HT-29 (cell line): ENCODE data around the gene BZW2. TPM values are rescaled to one million over a fixed set of nuclear protein-coding genes. Genes with fewer than 3 reads are reported as not detected.

Experiments
- DNase-seq: peaks from one replicate; pipeline ENCODE4 v3.0.0-alpha.2; 2015; ENCODE audit warnings: low spot score
- total RNA-seq: library from RNA; depleted of rRNA; stranded (reverse); fragments of >200 nt; shearing (Covaris generic); gene quantifications from 2 replicates; pipeline ENCODE4 v1.2.3, GENCODE V29; 2014; rRNA removed

Gene BZW2
- 110 and 115 TPM in 2 replicates for total RNA-seq

DNA sequence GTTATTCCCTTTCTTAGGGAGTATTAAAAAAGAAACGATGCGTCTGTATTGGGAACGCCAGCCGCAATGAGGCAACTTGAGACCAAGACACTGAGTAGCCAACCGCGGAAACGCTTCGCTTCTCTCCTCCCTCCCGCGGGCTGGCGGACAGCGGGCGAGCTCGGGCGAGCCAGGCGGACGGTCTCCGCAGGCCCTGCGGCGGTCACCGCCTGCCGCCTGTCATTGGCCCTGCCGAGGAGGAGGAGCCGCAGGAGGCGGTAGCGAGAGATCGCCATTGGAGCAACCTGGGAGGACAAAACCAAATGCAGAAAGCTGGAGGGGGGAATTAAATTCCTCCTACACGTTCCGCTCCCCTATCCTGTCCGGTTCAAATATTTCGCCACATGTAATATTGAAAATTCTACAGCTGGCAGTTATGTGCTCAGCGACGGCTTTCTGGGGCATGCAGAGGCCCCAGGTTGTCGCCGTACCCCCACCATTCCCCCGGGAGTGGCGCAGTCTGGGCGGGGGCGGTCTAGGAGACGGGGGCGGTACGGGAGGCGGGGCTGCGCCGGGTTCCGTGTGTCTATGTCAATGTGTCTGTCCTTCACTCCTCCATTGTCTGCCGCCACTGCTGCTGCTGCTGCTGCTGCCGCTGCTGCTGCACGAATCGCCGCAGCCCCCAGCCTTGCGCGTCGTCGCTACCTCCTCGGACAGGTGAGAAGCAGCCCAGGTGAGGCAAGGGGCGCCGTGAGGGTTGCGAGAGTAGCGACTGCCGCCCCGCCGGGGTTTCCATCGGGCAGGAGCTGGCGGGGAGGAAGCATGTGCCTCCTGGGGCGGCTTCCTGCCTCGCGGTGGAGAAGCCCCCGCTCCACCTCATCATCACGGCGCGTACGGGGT lies at the start of gene BZW2, which contains the start of gene ANKMY2:
Gene BZW2 (plus strand): TSS at position 589 of the 879 bp plus-strand sequence. CDS start 19,263 bp downstream, outside the sequence.
Gene ANKMY2 (minus strand): TSS at position 162 of the 879 bp plus-strand sequence. CDS start 181 bp downstream, outside the sequence.
- peak; percentile 96 for DNase-seq

DNA sequence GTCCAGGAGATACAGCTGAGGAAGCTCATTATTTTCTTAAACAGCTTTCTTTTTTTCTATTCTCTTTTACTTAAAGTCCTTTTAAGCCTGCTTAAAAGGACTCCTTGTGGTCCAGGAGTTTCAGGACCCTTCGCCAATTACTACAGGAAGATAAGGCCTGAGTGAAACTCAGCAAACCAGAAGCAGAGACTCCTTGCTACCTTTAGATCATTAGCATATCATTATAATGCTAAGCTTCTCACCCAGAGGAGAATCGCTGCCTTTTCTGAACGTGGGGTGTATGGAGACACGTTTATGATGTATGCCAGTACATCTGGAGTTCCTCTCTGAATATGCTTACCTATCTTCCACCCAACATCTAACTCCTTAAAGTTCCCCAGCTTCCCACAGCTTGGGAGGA lies 48.0 kb upstream of the BZW2 start:
- DNase-seq, result no peak

DNA sequence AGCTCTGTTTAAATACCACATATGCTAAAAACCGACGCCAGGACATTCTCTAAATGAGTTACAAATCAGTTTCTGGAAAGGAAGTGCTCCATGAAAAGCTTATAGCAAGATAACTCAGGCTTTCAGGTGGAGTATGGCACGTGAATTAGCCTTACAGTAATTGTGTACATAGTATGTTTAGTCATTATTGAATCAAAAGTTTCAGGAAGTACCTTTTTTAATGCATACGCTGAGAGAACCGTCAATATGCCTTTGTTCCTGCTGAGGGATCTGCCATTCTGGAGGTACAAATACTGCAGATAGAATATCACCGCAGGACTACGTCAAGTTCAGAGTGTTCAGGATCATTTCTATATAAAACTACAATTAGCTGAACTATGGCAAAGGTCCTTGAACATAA lies 46.1 kb upstream of the BZW2 start:
- DNase-seq, result no peak

DNA sequence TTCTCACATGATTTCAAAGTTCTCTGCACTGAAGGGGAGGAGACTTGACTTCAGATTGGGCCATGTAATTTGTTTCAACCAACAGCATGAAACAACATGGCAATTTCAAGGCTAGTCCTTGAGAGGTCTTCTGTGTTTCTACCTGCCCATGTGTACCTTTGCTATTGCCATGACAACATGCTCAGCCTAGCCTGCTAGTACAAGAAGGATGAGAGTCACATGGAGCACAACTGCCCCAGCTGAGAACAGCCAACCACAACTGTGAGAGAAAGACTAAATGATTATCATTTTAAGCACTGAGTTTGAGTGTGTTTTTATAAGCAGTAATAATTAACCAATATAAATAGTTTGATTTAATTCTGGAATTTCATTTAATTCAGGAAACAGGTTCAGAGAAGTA lies 42.3 kb upstream of the BZW2 start:
- DNase-seq, result peak; percentile 19

DNA sequence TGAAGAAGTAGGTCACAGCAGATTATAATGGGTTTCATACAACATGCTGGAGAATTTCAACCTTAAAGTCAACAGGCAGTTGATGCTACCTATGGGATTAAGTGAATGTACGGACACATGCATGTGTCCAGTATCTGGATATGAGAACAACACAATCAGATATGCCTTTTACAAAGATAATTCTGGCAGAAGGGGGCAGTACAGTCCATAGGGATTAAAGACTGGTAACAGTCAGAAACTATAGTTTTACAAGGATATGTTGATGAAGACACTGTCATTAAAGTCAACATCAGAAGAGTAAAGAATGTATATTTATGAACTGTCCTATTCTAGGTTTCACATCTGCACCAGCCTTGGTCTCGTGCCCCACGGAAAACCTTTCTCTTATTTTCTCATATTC lies 41.9 kb upstream of the BZW2 start:
- DNase-seq, result peak; percentile 54

DNA sequence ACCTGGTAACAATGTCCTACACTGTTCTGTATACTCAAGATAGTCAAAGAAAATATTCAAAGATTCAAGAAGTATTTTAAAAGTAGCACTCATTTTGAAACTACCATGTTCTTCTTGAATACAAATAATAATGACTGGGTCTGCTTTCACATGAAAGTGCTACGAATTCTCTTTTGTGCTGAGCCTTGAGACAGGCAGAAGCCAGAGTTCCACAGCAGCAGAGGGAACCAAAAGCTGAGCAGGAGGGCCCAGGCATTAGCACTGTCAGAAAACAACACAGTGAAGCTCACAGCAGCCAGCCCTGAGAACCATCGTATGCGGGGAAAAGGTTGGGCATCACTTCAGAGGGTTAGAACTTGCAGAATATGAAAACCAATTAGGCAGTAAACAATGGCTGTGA lies 39.3 kb upstream of the BZW2 start:
- DNase-seq, result no peak

DNA sequence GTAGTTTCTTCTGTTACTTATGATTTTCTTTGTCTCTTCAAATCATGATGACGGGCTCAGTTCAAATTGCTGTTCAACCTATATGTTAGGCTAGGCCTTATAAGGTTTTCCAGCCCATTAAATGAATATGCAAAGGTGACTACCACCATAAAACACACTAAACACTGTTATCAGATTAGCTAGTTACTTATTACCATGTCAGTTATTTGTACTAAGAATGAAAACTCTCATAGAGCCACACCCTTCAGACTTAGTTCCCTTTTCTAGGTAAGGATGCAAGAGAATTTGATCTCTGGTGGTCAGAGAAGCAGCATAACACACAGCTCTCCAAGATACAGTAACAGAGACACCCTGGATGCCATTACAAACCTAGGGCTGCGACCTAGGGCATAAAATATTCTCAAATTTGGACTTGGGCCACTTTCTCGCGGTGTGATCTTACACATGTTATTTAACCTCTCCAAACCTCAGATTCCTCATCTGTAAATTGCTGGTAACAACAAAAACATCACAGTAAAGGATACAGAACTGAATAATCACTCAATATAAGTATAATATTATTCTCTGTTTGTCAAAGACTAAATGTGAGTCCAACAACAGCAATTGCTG lies 36.0 kb upstream of the BZW2 start:
- DNase-seq, result peak; percentile 59

DNA sequence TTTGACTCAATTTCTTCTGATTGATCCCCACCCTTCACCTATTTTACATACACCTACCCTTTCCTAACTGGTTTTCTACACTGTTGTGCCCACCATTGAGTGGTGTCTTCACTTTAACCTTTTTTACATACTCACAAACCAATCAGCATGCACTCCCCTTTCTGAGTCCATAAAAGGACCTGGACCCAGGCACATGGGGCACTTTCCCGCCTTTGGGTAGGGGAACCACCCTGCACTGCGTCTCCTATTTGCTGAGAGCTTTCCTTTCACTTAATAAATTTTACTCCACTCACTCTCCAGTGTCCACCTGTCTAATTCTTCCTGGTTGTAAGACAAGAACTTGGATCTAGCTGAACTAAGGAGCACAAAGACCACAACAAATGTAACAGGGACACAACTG lies 34.3 kb upstream of the BZW2 start:
- no peak for DNase-seq

DNA sequence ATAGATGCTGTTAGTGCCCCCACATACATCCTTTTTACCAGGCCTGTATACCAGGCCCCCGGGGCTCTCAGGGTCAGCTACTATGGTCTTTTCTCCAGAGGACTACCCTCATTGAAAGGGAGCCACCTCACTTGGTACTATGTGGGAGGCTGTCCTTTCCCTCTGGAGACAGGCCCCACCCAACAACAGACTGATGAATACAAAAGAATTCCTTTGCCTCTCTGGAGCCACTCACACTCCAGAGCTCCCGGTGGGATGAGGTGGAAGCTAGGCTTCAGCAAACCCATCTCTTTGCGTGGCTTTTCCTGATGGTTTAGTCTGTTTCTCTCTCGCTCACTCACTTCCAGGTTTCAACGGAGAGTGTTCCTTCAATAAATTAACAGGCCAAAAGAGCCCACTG lies 30.8 kb upstream of the BZW2 start:
- DNase-seq, result no peak

DNA sequence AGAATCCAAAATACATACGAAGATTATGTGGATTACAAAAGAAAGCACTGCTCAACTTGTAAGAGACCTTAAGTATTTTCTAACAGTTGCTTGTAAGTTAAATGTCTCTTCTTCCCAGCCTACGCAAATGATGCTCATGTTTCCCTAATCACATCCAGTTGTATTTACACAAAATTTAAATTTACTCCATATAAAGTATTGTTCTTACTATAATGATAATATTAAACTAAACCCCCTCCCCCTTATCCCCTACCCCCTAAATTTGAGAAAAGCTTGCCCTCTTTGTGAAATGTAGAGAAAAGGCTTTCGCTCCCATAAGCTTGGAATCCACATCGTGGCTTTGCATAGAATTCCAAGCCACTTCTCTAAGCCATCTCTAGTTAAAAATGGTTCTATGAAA lies 29.9 kb upstream of the BZW2 start:
- DNase-seq, result no peak

DNA sequence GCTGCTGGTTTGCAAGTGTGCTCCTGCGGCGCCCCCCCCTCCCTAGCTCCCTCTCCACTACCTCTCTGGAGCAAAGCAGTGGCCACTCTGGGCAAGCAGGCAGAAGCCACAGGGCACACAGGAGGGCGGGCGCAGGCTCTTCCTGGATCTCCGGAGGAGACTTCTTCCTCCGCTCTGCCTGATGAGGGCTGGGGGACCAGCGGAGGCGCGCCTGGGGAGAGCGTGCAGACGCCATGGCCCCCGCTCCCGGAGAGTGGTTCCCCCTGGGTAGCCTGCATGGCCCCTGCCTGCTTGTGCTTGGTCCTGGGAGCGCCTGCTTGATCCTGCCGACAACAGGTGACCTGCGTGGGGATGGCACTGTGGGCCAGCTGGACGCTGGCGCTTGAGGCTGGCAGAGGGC lies 29.4 kb upstream of the BZW2 start:
- DNase-seq, result no peak

DNA sequence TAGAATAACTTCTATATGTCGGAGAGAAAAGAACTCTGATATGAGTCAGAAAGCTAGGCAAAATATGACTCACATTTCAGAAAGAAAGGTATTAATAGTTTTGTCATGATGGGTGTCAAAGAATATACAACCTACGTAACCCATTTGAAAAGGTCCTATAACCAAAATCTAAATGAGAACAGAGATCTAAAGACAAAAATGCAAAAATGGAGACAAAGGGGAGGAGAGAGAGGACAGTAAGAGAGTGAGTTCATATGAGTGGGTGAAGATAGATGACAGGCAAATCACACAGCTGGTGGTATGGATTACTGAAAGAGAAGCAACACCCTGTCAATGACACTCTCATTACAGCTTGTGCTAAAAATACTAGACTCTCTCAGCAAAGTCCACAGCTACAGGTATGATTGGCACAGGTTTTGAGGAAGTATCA lies 26.0 kb upstream of the BZW2 start:
- no peak for DNase-seq

DNA sequence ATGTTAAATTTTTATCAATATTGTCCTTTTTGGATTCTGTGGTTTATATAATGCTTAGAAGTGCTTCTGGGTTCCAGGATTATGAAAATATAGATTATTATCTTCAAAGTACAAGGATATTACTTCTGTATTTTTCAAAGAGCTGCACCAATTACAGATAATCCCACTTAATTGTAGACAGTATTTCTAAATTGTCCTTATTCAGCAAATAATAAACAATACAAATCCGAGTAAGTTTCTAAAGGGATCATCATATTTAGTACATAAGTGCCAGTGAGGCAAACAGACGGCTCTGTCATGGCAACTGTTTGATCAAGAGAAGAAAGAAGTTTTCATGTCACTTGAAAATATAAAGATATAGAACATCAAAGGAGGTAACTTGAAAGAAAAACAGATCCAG lies 19.6 kb upstream of the BZW2 start:
- no peak for DNase-seq

DNA sequence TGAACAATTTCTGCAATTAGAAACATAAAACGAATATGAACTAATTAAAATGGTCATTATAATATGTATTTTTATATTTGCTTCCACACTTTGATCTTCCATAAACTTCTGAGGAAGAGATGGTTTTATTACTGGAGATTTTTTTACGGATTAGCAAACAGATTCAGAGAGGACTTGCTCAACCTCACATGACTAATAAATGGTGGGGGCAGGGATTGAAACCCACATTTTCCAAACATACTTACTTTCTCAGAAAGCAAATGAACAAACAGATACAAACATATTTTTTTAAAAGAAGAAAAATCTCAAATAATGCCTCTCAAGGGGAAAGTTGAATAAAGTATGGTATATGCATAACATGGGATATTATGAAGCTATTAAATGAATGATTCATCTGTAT lies 18.7 kb upstream of the BZW2 start:
- DNase-seq, result no peak

DNA sequence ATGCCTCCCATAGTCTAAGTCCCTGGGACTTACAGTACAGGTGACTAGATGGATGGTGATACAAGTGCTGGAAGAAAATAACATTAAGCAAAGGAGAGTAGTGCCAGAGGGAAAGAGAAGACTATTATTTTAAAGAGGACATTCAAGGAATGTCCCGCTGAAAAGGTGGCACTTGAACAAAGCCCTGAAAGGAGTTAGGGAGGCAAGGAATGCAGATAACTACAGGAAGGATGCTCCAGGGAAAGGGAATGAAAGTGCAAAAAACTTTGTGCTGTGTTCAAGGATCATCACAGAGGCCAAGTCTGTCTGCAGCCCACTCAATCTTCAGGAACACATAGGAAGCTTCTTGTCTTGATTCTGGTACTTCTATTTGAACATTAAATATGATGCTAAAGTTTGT lies 15.3 kb upstream of the BZW2 start:
- DNase-seq, result no peak

DNA sequence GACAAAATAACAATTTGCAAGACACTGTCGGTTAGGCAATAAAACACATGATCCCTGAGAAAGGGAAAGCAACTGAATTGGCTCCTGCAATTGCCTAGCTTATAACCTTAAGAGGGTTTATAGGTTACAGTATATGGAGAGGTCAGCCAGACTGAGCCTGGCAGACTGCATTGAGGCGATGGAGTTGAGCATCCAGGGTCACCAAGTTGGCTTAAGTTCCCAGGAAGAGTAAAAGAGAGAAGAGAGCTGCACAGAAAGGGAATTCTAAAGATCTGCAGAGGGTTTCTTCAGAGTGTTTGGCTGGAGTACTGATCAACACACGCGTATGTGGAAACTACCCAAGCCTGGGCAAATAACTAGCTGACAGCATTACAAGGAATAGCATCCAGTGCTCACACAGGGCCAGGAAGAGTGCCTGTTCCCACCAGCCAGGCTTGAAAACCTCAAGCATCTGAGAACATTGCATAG lies 11.7 kb upstream of the BZW2 start:
- no peak for DNase-seq

DNA sequence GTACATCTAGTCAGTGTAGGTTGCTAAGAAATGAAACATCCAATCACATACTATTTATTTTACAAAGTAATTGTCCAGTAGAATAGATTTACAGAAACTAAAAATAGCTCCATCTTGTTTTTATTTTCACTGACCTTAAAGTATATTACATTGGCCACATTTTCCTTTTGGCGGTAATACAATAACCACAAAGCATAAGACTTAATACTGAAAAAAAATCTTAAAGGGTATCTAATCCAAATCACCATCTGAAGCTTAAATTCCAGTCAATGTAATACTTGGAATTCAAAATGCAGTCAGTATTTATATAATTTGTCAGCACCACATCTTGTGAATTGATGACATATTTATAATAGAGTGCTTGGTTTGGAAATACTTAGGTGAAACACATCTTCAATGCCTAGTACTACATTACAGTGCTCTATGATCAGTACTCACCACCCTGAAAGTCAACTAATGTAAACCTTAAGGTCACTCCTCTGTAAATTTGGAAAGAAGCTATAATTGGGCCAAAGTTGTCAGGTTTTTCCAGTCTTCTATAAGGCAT lies 9.4 kb upstream of the BZW2 start:
- no peak for DNase-seq

DNA sequence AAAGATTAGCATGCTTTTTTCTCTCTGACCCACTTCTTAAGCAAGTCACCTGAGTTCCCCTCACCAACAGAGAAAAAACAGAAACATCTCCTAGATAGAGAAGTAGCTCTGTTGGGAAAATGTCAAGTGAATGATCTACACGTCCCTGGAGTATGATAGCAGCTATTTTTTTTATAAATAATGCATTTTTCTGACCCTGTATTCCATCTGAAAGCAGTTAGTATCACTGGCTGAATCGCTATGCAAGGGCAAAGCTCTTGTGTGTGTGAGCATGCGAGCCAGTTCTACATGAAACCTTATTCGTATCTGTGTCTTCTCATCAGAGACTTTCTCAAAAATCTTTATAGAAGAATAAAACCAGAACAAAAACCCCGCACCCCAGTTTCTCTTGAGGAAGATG lies 8.6 kb upstream of the BZW2 start:
- no peak for DNase-seq

DNA sequence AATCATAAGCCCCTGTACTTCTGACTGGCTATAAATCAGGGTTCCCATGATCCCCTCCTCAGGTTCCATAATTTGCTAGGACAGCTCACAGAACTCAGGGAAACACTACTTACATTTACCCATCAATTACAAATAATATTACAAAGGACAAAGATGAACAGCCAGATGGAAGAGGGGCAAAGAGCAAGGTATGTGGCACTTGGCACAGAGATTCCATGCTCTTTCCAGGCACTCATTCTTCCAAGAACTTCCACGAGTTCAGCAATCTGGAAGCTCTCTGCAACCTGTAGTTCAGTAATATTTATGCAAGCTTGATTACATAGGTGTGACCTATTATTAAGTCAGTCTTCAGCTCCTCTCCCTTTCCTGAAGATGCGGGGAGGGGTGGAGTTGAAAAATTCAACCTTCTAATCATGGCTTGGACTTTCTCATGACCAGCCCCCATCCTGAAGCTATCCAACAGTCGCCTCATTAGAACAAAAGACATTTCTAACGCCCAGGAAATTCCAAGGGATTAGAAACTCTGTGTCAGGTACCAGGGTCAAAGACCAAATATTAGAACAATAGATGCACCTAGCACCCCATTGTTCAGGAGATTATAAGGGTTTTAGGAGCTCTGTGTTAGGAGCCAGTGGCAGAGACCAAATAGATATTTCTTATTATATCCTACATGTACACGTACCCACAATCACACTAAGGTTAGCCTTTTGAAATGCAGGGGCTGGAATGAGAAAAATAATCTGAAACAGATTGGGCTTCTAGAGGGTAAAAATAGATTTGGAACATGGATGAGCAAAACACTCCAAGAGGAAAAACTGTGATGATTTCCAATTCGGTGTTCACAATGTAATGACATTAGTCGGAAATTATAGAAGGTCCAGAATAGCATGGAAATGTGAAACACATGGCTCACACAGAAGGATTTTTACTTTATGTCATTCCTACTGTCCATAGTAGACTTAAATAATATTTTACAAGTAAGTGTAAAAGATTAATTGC lies 7.4 kb upstream of the BZW2 start:
- no peak for DNase-seq

DNA sequence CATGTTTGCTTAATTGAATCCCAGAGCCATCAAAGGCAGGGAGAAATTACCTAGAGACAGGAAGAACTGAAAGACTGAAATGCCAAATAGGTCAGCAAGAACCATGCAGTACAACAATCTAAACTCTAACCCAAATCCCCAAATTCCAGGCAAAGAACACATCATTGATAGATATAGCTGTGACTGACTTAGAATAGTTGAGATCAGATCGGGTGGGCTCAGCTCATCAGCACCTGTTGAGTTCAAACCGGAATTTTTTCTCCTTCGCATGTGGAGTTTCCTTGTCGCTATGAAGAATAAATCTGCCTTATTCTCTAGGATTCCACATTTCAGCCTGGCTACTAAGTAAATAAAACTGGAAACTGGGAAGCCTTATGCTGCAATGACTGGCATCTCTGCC lies 1.8 kb upstream of the BZW2 start:
- DNase-seq, result no peak
